Activated CD8-positive, alpha-beta memory T cell treated with anti-CD3 and anti-CD28 coated beads, Interleukin-2, amount 50 U/mL, for 48 hours (primary cell): Measurements from ENCODE around the gene TCL1A.
A peak's percentile ranks its signal among the peaks of the same experiment; 100 is the strongest.

Source experiments
- DNase-seq: peaks from one replicate; pipeline ENCODE4 v3.0.0-alpha.2; 2020

The TCL1A gene

DNA sequence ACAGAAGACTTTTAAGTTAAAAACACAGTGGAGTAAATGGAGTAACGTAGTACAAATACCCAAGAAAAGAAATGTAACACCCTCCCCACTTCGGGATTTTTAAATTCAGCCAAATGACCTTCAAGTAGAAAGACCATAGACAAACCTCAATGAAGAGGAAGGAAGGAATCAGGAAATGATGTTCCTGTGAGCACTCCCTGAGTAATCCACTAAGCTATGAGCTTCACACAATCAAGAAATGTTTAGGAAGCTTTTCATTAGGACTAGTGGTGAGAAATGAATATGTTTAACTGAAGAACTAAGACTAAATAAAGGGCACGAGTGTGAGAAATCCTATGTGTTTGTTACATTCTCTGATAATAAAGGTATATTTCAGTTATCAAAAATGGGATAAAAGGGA, 10.1 kb downstream of the TCL1A start:
- DNase-seq, result no peak

DNA sequence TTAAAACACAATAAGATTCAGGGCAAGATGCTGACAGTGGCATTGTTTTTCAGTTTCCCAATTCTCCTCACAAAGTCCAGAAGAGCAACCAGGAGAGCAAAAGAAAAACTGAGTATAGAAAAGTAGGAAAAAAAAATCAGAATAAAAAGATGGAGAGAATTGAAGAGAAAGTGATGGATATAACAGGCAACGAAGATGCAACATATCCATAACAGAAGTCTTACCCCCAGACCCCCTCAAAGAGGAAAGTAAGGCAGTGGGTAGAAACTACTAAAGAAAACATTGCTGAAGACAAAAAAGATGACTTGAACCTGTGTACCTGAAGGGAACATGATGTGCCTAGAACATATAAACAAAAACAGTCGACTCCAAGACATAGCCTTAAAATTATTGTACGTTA, 10.6 kb downstream of the TCL1A start:
- no peak for DNase-seq

GRCh38 chr14:95701846-95702221, 12.1 kb downstream of the TCL1A start:
- no peak for DNase-seq

- no peak for DNase-seq
Measured at GRCh38 chr14:95700221-95700976, 13.5 kb downstream of the TCL1A start.

DNA sequence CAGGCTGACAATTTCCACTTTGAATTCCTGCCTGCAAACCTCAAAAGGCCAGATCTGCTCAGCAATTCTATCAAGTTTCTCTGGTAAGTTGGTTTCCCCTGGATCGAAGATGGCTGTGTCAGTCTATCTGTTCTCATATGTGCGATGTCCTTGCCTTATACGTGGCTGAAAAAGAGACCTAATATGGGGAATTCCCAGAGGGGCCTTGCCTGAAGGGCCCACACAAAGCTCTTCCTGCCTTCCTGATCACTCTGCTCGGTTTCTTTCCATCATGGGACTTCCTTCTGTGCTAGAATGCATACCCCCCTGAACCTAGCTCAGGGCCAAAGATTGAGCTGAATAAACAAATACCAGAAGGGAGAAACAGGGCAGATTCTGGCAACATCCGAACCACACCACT, 14.5 kb downstream of the TCL1A start:
- no peak for DNase-seq

- DNase-seq, result no peak
Measured at GRCh38 chr14:95698287-95698686, 15.6 kb downstream of the TCL1A start.

GRCh38 chr14:95697764-95698163, 16.2 kb downstream of the TCL1A start:
- no peak for DNase-seq

DNA sequence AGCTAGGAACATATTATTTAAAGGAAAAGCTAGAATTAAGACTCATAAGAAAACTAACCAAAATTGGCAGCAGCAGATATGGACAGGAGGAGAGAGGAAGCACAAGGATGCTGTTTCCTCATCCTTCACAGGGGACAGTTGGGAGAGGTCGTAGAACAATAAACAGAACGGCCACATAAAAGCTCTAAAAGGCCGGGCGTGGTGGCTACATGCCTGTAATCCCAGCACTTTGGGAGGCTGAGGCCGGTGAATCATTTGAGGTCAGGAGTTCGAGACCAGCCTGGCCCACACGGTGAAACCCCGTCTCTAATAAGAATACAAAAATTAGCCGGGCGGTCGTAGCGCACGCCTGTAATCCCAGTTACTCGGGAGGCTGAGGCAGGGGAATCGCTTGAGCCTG, 17.2 kb downstream of the TCL1A start:
- no peak for DNase-seq

DNA sequence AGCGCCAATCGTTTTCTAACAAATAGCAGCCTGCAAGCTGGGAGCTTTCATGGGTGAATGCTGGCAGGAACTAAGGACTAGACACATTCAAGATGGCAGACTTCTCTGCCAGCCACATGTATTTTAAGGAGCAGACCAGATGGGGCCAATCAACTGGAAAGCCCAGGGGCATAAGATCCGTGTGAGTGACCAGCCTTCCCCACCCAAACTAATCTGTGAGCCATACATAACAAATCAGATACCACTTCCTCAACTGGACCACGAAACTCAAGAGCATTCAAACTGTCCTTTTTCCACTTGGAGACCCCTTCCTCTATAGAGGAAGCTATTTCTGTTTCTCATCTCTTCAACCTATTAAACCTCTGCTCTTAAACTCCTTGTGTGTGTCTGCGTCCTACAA, 18.0 kb downstream of the TCL1A start:
- DNase-seq, result no peak

GRCh38 chr14:95695051-95695450, 18.9 kb downstream of the TCL1A start:
- no peak for DNase-seq

DNA sequence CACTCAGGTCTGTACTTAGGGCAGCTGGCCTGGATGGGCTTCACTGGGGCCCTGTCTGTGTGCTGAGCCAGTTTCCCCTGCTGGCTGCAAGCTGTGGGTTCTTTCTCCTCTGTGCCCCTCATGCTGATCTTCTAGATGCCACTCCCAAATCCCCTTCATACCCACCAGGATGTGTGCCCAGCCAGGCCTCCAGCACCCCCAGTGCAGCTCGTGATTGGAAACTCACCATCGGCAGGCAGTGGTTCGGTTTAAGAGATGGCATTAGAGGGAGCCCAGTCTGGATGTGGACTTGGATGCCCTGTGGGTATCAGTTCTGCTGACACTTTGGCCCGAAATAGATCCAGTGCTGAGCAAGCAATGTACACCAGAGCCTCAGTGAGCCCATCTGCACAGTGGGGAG, 21.8 kb downstream of the TCL1A start:
- no peak for DNase-seq

DNA sequence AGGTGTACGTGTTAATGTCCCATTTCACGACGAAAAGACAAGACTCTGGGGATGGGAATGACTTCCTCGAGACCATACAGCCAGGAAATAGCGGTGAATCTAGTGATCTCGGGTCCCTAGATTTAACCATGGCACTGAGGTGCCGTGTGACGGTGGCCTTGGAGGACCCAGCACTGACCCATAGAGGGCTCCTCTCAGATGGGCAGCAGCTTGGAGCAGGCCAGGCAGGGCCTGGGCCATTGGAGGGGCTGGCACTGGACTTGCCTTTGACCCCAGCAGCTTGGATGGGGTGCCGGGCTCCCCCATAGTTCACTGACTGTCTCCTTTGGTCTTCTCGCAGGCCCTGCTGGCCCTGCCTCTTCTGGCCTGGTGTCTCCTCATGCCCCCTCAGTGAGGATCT, 22.3 kb downstream of the TCL1A start:
- no peak for DNase-seq

GRCh38 chr14:95690815-95691214, 23.1 kb downstream of the TCL1A start:
- no peak for DNase-seq

- DNase-seq, result no peak
Measured at GRCh38 chr14:95689441-95689840, 24.5 kb downstream of the TCL1A start.

GRCh38 chr14:95686935-95687334, 27.0 kb downstream of the TCL1A start:
- DNase-seq, result no peak

DNA sequence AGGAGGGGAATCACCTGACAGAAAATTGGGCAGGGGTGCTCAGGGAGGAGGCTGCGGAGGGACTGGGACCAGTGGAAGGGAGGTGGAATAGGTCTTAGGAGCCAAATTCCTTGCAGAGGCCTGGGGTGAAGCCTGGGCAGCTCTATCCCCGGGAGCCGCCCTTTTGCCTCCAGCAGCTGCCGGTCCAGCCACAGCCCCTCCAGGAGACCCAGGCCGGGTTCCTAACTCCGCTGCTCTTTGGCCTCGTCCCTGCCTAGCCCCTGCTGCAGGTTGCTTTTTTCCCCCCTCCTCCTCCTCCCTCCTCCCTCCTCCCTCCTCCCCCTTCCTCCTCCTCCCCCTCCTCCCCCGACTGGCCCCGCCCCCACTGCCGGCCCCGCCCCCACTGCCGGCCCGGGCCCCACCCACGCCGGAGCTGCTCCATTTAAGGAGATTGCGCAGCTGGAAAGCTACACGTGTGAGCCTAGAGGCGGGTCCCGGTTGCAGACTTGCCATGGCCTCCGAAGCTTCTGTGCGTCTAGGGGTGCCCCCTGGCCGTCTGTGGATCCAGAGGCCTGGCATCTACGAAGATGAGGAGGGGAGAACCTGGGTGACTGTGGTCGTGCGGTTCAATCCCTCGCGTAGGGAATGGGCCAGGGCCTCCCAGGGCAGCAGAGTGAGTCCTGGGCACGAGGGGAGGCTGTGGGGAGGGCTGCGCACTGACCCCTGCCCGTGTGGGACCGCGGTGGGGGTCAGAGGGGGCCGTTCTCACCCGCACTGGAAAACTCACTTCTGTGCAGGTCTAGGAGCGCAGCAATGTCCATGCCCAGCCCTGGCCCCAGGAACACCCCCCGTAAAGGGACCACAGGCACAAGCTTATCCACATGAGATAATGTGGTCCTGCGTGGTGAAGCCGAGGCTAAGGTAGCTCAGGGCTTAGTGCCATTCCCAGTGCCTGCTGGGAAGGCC, 27.7 kb downstream of the TCL1A start, which contains the start of gene TCL1B:
TSS of gene TCL1B (plus strand) at position 449 of the 945 bp plus-strand sequence. CDS start at position 491, 42 bp downstream.
- no peak for DNase-seq

DNA sequence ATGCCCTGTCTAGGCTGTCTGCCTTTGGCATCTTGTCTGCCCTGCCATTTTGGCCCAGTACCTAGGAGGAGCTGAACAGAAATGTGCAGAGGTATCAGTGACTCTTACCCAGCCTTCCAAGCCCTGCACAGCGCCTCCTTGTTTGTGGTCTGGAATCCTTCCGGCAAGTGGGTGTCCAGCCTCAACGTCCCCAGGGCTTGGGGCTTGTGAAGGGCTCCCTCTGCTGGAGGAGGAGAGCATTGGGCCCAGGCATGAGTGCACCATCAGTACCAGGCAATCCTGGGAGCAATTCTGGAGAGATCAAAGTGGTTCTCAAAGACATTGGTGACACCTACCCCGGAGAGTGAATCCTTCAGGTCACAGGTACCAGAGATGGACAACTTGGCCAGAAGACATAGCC, 30.1 kb downstream of the TCL1A start:
- DNase-seq, result peak; percentile 63

GRCh38 chr14:95681153-95681552, 32.8 kb downstream of the TCL1A start:
- DNase-seq, result no peak

DNA sequence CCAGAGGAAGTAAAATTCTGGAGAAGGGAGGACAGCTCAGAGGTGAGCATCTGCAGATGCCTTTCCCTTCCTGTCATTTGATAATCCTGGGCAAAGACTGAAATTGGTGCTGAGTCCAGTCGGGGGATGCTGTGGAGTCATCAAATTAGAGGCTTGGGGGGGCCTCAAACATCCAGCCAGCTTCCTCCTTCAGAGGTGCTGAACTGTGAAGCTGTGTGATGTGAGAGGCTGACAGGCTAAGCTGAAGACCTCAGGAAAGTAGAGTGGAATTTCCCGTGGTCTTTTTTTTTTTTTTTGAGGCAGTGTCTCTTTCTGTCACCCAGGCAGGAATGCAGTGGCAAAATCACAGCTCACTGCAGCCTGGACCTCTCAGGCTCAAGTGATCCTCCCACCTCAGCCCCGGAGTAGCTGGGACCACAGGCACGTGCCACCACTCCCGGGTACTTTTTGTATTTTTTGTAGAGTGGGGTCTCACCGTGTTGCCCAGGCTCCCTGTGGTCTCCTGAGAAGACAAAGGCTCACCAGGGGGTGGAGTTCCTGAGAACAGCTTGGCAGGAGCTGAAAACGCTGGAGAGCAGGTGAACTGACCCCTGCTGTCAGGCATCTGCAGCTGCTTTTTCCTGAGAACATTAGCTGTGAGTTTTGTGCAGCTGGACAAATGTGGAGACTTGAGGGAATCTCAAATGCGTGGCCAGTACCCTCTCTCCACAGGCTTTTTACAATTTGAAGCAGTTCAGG, 33.8 kb downstream of the TCL1A start:
- DNase-seq, result peak; percentile 6

GRCh38 chr14:95679148-95679815, 34.6 kb downstream of the TCL1A start:
- peak; percentile 1 for DNase-seq

- no peak for DNase-seq
Measured at GRCh38 chr14:95677179-95677835, 36.6 kb downstream of the TCL1A start.

DNA sequence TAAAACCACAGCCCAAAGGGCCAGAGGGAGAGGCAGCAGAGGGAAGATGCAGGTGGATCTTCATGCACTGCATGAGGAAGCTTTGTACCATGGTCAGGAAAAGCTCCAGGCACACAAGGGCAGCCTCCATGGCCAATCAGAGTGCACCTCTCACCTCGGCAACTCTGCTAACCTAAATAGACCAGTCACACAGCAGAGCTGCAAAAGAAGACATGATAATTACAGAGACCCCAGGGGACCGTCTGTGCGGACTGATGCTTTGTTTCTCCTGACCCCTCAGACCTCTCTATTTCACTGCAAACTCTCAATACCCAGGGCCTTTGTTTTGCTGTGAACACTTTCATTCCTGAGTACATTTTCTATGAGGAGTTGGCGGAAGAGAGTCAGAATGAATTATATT, 38.4 kb downstream of the TCL1A start:
- DNase-seq, result no peak
